Liver (tissue), 9 donors: ENCODE results near the gene IL2RA. TPM values are rescaled to one million over a fixed set of nuclear protein-coding genes. Genes with fewer than 3 reads are reported as not detected.

Source experiments
- DNase-seq: peaks from one replicate; pipeline ENCODE4 v3.0.0-alpha.2; 2017; ENCODE audit warnings: low spot score
- H3K27ac ChIP-seq, 2 donors: one replicate each; pipeline ENCODE4 v1.7.0; 2013; ENCODE audit warnings: inconsistent platforms in 2 of 2, low read length in 2 of 2, control low read depth in 1 of 2, low read depth in 1 of 2, mild to moderate bottlenecking in 1 of 2
- H3K27me3 ChIP-seq, 4 donors: one replicate each; pipeline versions ENCODE4 v1.6.1 to v1.7.0; 2013; ENCODE audit warnings: low read length in 3 of 4, inconsistent platforms in 1 of 4, mild to moderate bottlenecking in 1 of 4, moderate library complexity in 1 of 4; ENCODE audit not compliant: control insufficient read depth in 4 of 4, insufficient read depth in 4 of 4
- H3K36me3 ChIP-seq, 4 donors: one replicate each; pipeline versions ENCODE4 v1.6.1 to v1.7.0; 2013; ENCODE audit warnings: low read length in 3 of 4, mild to moderate bottlenecking in 3 of 4, low read depth in 1 of 4, moderate library complexity in 1 of 4; ENCODE audit not compliant: control insufficient read depth in 4 of 4, insufficient read depth in 3 of 4
- H3K4me1 ChIP-seq, 4 donors: one replicate each; pipeline versions ENCODE4 v1.6.1 to v1.7.0; 2013; ENCODE audit warnings: low read length in 3 of 4, mild to moderate bottlenecking in 3 of 4, moderate library complexity in 1 of 4; ENCODE audit not compliant: control insufficient read depth in 4 of 4, insufficient read depth in 4 of 4
- H3K4me3 ChIP-seq, 3 donors: one replicate each; pipeline versions ENCODE4 v1.6.1 to v1.7.0; 2013; ENCODE audit warnings: low read length in 3 of 3, control low read depth in 1 of 3, low read depth in 1 of 3, mild to moderate bottlenecking in 1 of 3
- H3K9ac ChIP-seq, 2 donors: one replicate each; pipeline ENCODE4 v1.7.0; 2013; ENCODE audit warnings: low read length in 2 of 2, mild to moderate bottlenecking in 2 of 2, moderate library complexity in 2 of 2, control low read depth in 1 of 2, low read depth in 1 of 2
- H3K9me3 ChIP-seq, 4 donors: one replicate each; pipeline versions ENCODE4 v1.6.1 to v1.7.0; 2013; ENCODE audit warnings: low read length in 3 of 4; ENCODE audit not compliant: control insufficient read depth in 4 of 4
- EGR1 ChIP-seq, 2 donors: IDR thresholded peaks; 2 replicates each; pipeline ENCODE4 v1.6.1; 2016 to 2018; ENCODE audit warnings: antibody characterized with exemption in 2 of 2, low read depth in 2 of 2
- FOXA1 ChIP-seq: IDR thresholded peaks from 2 replicates; pipeline ENCODE4 v1.6.1; 2016; ENCODE audit warnings: antibody characterized with exemption
- FOXA2 ChIP-seq: IDR thresholded peaks from 2 replicates; pipeline ENCODE4 v1.6.1; 2016; ENCODE audit warnings: antibody characterized with exemption
- GABPA ChIP-seq, 2 donors: IDR thresholded peaks in 1 of 2; conservative IDR thresholded peaks in 1 of 2; 2 replicates each; pipeline ENCODE4 v1.6.1; 2016; ENCODE audit warnings: antibody characterized with exemption in 2 of 2, mild to moderate bottlenecking in 1 of 2, moderate library complexity in 1 of 2
- HNF4G ChIP-seq: IDR thresholded peaks from 2 replicates; pipeline ENCODE4 v1.6.1; 2016; ENCODE audit warnings: antibody characterized with exemption
- NR2F2 ChIP-seq: IDR thresholded peaks from 2 replicates; pipeline ENCODE4 v1.6.1; 2016; ENCODE audit warnings: antibody characterized with exemption
- RAD21 ChIP-seq, 2 donors: IDR thresholded peaks; 2 replicates each; pipeline ENCODE4 v1.6.1; 2016; ENCODE audit warnings: antibody characterized with exemption in 2 of 2, mild to moderate bottlenecking in 2 of 2
- RXRA ChIP-seq, 2 donors: IDR thresholded peaks; 2 replicates each; pipeline ENCODE4 v1.6.1; 2017 to 2018; ENCODE audit warnings: antibody characterized with exemption in 2 of 2, mild to moderate bottlenecking in 1 of 2
- SP1 ChIP-seq: IDR thresholded peaks from 2 replicates; pipeline ENCODE4 v1.6.1; 2018; ENCODE audit warnings: antibody characterized with exemption, mild to moderate bottlenecking
- TAF1 ChIP-seq: conservative IDR thresholded peaks from 2 replicates; pipeline ENCODE4 v1.6.1; 2016; ENCODE audit warnings: antibody characterized with exemption, mild to moderate bottlenecking
- WGBS: extraction: QIAGEN DNeasy Blood & Tissue Kit; methylation state at CpG from one replicate; pipeline ENCODE4 v1.1.7; 2013; 5-methylcytosine and 5-hydroxymethylcytosine counted together
- polyA plus RNA-seq, 2 donors: library from polyadenylated mRNA; stranded (reverse) in 1 of 2; unstranded in 1 of 2; fragments of 200-250 nt in 1 of 2; fragments of >200 nt in 1 of 2; fragmentation: Nextera tagmentation in 1 of 2; extraction: Ambion mirVana in 1 of 2; gene quantifications; one replicate each; pipeline versions ENCODE4 v1.2.1 to v1.2.3, GENCODE V29; 2013 to 2015
- total RNA-seq, 2 donors: library from RNA; depleted of rRNA; stranded (reverse); fragments of >200 nt; gene quantifications; one replicate each; pipeline ENCODE4 v1.2.3, GENCODE V29; 2014
- TF ChIP-seq, protein P1 (sequence below): IDR thresholded peaks from 2 replicates; pipeline ENCODE4 v1.6.1; 2016; ENCODE audit warnings: antibody characterized with exemption
- TF ChIP-seq, protein P2 (sequence below): IDR thresholded peaks from 2 replicates; pipeline ENCODE4 v1.6.1; 2016; ENCODE audit warnings: antibody characterized with exemption
- TF ChIP-seq, protein P3 (sequence below): IDR thresholded peaks from 2 replicates; pipeline ENCODE4 v1.6.1; 2016; ENCODE audit warnings: antibody characterized with exemption
- TF ChIP-seq, protein P4 (sequence below): IDR thresholded peaks from 2 replicates; pipeline ENCODE4 v1.6.1; 2016; ENCODE audit warnings: antibody characterized with exemption, mild to moderate bottlenecking
- TF ChIP-seq, protein P5 (sequence below): fragments of 150-350 bp; IDR thresholded peaks from 2 replicates; pipeline ENCODE4 v1.5.1; 2017; ENCODE audit warnings: improper control_type of control experiment, low read depth, low read length; ENCODE audit not compliant: missing input control
- donor health status: healthy.
- donor health status: healthy.
- donor health status: healthy.
- donor health status: healthy.
- donor health status: healthy.

IL2RA gene
- total and polyA plus RNA-seq, 4 donors: 0.46 to 1.6 TPM; not detected in 2

DNA sequence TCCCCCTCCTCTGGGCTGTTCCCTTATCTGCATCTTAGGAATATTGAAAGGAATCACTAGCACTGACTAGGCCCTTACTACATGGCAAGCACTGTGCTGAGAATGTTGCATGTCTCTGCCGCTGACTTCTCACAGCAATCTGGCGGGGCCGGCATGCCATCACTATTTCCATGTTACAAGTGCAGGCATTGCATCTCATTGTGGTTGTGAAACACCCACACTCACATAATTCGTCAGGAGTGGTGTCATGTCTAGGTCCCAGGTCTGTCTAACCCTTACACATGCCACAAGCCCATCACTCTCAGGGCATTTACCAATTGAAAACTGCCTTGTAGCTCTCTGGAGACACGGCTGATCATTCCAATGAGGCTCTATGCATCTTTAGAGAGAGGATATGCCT lies 8.5 kb upstream of the IL2RA start:
- H3K27ac ChIP-seq: no peak overlapping the region
- no peak overlapping the region for H3K4me3 ChIP-seq
- no peak overlapping the region for H3K9ac ChIP-seq
- H3K9me3 ChIP-seq: no peaks in the 10 kb centered on the region
- H3K27me3 ChIP-seq: no peaks in the 10 kb centered on the region
- 89% methylated on average over 5 of the region's 5 CpGs for WGBS
- TF ChIP-seq, protein P1, sequence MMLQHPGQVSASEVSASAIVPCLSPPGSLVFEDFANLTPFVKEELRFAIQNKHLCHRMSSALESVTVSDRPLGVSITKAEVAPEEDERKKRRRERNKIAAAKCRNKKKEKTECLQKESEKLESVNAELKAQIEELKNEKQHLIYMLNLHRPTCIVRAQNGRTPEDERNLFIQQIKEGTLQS: no peak
- TF ChIP-seq FOXA1 (no peak), RAD21 (IDR thresholded peaks at IDR 0.05) (no peak), HNF4G (no peak), GABPA (IDR thresholded peaks at IDR 0.05 in 1 of 2, conservative IDR thresholded peaks at IDR 0.05 in 1 of 2) (no peak), RXRA (IDR thresholded peaks at IDR 0.05) (no peak), TAF1 (no peak), NR2F2 (no peak), FOXA2 (no peak), SP1 (no peak), EGR1 (IDR thresholded peaks at IDR 0.05; ENCODE audit: low read depth in 2 of 2) (no peak)
- TF ChIP-seq, protein P2, sequence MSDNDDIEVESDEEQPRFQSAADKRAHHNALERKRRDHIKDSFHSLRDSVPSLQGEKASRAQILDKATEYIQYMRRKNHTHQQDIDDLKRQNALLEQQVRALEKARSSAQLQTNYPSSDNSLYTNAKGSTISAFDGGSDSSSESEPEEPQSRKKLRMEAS: no peak
- H3K36me3 ChIP-seq: no peaks in the 10 kb centered on the region
- DNase-seq: no peak
- H3K4me1 ChIP-seq: no peaks in the 10 kb centered on the region

DNA sequence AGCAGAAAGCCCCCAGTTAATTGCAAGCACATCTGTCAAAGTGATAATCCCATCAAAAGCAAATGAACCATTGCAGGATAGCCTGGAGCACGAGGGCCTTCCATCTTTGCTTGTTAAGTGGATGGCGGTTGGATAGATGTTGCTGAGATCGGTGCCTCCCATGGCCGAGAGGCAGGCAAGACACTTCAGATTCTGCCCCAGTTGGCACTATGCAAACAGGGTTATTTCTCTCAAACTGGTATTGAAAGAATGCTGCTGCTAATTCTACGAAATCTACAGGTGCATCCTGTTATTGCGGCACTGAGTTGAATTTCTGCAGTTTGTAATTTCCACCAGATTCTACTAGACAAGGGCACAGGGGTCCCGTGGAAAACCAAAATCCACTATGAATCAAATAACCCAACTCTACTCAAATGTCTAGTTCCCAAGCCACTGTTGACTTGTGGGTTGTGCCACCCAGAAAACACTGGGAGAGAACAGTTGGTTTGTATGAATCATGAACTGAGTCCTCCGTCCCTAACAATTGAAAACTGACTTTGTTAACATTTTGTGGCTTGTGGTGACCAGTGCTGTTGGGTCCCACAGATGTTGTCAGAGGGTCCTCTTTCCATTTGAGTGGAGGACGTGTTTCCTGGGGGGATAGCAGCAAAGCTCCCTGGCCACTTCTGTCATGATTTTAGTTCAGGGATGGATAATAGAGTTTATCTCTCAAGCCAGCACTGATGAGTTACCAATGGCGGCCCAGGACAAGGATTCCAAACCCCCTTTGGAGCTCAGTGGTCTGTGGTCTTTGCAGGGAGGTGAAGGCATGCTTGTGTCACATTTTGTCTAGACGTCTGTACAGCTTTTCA lies 7.1 kb upstream of the IL2RA start:
- DNase-seq: no peak
- Histone ChIP-seq H3K27ac (no peak overlapping the region), H3K9me3 (no peaks in the 10 kb centered on the region), H3K27me3 (no peaks in the 10 kb centered on the region), H3K9ac (no peak overlapping the region), H3K4me3 (no peak overlapping the region), H3K36me3 (no peaks in the 10 kb centered on the region), H3K4me1 (no peaks in the 10 kb centered on the region)
- 78% methylated on average over 11 of the region's 11 CpGs for WGBS
- TF ChIP-seq, protein P3, sequence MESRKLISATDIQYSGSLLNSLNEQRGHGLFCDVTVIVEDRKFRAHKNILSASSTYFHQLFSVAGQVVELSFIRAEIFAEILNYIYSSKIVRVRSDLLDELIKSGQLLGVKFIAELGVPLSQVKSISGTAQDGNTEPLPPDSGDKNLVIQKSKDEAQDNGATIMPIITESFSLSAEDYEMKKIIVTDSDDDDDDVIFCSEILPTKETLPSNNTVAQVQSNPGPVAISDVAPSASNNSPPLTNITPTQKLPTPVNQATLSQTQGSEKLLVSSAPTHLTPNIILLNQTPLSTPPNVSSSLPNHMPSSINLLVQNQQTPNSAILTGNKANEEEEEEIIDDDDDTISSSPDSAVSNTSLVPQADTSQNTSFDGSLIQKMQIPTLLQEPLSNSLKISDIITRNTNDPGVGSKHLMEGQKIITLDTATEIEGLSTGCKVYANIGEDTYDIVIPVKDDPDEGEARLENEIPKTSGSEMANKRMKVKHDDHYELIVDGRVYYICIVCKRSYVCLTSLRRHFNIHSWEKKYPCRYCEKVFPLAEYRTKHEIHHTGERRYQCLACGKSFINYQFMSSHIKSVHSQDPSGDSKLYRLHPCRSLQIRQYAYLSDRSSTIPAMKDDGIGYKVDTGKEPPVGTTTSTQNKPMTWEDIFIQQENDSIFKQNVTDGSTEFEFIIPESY: no peak
- TF ChIP-seq SP1 (no peak), EGR1 (IDR thresholded peaks at IDR 0.05; ENCODE audit: low read depth in 2 of 2) (no peak), HNF4G (no peak)

DNA sequence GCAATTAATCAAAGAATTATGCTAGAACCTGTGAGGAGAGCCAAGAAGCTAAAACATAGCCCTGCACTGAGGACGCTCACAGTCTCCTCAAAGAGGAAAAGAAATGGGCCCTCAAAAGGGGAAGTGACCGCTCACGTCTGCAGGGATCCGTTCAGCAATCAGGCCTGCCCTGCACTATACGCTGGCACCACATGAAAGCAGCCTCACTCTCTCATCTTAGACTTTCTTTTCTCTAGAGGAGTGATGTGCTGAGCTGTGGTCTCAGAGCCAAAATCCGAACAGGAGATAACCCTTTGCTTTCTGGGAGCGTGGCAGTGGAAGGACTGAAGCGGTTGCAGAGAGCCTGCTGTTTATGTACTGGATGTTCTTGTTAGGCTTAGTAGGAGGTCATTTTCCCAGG lies 6.3 kb upstream of the IL2RA start:
- H3K9me3 ChIP-seq: no peaks in the 10 kb centered on the region
- H3K4me1 ChIP-seq: no peaks in the 10 kb centered on the region
- no peak overlapping the region for H3K27ac ChIP-seq
- no peaks in the 10 kb centered on the region for H3K36me3 ChIP-seq
- H3K4me3 ChIP-seq: no peak overlapping the region
- TF ChIP-seq, protein P4, sequence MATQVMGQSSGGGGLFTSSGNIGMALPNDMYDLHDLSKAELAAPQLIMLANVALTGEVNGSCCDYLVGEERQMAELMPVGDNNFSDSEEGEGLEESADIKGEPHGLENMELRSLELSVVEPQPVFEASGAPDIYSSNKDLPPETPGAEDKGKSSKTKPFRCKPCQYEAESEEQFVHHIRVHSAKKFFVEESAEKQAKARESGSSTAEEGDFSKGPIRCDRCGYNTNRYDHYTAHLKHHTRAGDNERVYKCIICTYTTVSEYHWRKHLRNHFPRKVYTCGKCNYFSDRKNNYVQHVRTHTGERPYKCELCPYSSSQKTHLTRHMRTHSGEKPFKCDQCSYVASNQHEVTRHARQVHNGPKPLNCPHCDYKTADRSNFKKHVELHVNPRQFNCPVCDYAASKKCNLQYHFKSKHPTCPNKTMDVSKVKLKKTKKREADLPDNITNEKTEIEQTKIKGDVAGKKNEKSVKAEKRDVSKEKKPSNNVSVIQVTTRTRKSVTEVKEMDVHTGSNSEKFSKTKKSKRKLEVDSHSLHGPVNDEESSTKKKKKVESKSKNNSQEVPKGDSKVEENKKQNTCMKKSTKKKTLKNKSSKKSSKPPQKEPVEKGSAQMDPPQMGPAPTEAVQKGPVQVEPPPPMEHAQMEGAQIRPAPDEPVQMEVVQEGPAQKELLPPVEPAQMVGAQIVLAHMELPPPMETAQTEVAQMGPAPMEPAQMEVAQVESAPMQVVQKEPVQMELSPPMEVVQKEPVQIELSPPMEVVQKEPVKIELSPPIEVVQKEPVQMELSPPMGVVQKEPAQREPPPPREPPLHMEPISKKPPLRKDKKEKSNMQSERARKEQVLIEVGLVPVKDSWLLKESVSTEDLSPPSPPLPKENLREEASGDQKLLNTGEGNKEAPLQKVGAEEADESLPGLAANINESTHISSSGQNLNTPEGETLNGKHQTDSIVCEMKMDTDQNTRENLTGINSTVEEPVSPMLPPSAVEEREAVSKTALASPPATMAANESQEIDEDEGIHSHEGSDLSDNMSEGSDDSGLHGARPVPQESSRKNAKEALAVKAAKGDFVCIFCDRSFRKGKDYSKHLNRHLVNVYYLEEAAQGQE: no peak
- TF ChIP-seq, protein P3: no peak
- no peak for TF ChIP-seq GABPA (IDR thresholded peaks at IDR 0.05 in 1 of 2, conservative IDR thresholded peaks at IDR 0.05 in 1 of 2)
- TF ChIP-seq, protein P1: no peak
- TF ChIP-seq, protein P5, sequence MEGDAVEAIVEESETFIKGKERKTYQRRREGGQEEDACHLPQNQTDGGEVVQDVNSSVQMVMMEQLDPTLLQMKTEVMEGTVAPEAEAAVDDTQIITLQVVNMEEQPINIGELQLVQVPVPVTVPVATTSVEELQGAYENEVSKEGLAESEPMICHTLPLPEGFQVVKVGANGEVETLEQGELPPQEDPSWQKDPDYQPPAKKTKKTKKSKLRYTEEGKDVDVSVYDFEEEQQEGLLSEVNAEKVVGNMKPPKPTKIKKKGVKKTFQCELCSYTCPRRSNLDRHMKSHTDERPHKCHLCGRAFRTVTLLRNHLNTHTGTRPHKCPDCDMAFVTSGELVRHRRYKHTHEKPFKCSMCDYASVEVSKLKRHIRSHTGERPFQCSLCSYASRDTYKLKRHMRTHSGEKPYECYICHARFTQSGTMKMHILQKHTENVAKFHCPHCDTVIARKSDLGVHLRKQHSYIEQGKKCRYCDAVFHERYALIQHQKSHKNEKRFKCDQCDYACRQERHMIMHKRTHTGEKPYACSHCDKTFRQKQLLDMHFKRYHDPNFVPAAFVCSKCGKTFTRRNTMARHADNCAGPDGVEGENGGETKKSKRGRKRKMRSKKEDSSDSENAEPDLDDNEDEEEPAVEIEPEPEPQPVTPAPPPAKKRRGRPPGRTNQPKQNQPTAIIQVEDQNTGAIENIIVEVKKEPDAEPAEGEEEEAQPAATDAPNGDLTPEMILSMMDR: no peak
- no peak overlapping the region for H3K9ac ChIP-seq
- WGBS: 83% methylated on average over 8 of the region's 8 CpGs
- no peak for DNase-seq
- H3K27me3 ChIP-seq: no peaks in the 10 kb centered on the region
